Mesothelial cell of epicardium (in vitro differentiated cells): ENCODE measurements around the gene KCTD20. TPM values are rescaled to one million over a fixed set of nuclear protein-coding genes. Genes with fewer than 3 reads are reported as not detected.

Experiments used
- DNase-seq, 2 experiments: peaks; one replicate each; pipeline ENCODE4 v3.0.0; 2021; ENCODE audit warnings: low spot score in 2 of 2; ENCODE audit not compliant: unreplicated experiment in 2 of 2
- H3K27ac Mint-ChIP-seq: 2 replicates; pipeline ENCODE4 v1.8.0; 2021; ENCODE audit warnings: mixed read lengths
- H3K27me3 Mint-ChIP-seq: 2 replicates; pipeline ENCODE4 v1.8.0; 2021; ENCODE audit warnings: low read depth, mixed read lengths
- H3K36me3 Mint-ChIP-seq: 2 replicates; pipeline ENCODE4 v1.8.0; 2021; ENCODE audit warnings: mixed read lengths
- H3K4me1 Mint-ChIP-seq: 2 replicates; pipeline ENCODE4 v1.8.0; 2021; ENCODE audit warnings: mixed read lengths
- H3K4me3 Mint-ChIP-seq: 2 replicates; pipeline ENCODE4 v1.8.0; 2021; ENCODE audit warnings: mild to moderate bottlenecking, moderate library complexity, mixed read lengths
- H3K9me3 Mint-ChIP-seq: 2 replicates; pipeline ENCODE4 v1.8.0; 2021; ENCODE audit warnings: mixed read lengths
- CTCF ChIP-seq: fragments of 200-600 bp; sonication (generic); IDR thresholded peaks from one replicate; pipeline ENCODE4 v1.5.0; 2021; ENCODE audit warnings: antibody characterized with exemption; ENCODE audit not compliant: unreplicated experiment
- total RNA-seq: library from RNA; stranded (reverse); gene quantifications from 3 replicates; pipeline ENCODE4 v1.2.1, GENCODE V29; 2021

Gene KCTD20
- total RNA-seq, 1 donor from 2014 or later = 39.9 TPM

- no peak overlapping the region for H3K27ac Mint-ChIP-seq
- H3K36me3 Mint-ChIP-seq = peaks cover 55% of the 10 kb centered on the region
- peaks cover 11% of the 10 kb centered on the region for H3K4me1 Mint-ChIP-seq
- H3K27me3 Mint-ChIP-seq = no peaks in the 10 kb centered on the region
- DNase-seq = no peak
- no peaks in the 10 kb centered on the region for H3K9me3 Mint-ChIP-seq
- no peak for TF ChIP-seq CTCF
- H3K4me3 Mint-ChIP-seq = no peak overlapping the region
Measured at GRCh38 chr6:36495086-36495485, 52.3 kb downstream of the KCTD20 start.

GRCh38 chr6:36499918-36500317, 57.1 kb downstream of the KCTD20 start:
- H3K4me1 Mint-ChIP-seq = no peaks in the 10 kb centered on the region
- no peak overlapping the region for H3K27ac Mint-ChIP-seq
- no peak for DNase-seq
- H3K27me3 Mint-ChIP-seq = no peaks in the 10 kb centered on the region
- H3K36me3 Mint-ChIP-seq = peaks cover 39% of the 10 kb centered on the region
- H3K4me3 Mint-ChIP-seq = no peak overlapping the region
- H3K9me3 Mint-ChIP-seq = no peaks in the 10 kb centered on the region
- no peak for TF ChIP-seq CTCF

GRCh38 chr6:36501686-36502085, 58.9 kb downstream of the KCTD20 start:
- Mint-ChIP-seq H3K4me3 (no peak overlapping the region), H3K9me3 (no peaks in the 10 kb centered on the region), H3K27ac (no peak overlapping the region), H3K27me3 (no peaks in the 10 kb centered on the region), H3K36me3 (peaks cover 36% of the 10 kb centered on the region), H3K4me1 (peaks cover 8% of the 10 kb centered on the region)
- TF ChIP-seq CTCF = no peak
- DNase-seq = no peak

GRCh38 chr6:36504181-36504580, 61.4 kb downstream of the KCTD20 start:
- Mint-ChIP-seq H3K27ac (no peak overlapping the region), H3K4me1 (peaks cover 15% of the 10 kb centered on the region), H3K27me3 (no peaks in the 10 kb centered on the region), H3K36me3 (peaks cover 38% of the 10 kb centered on the region), H3K9me3 (no peaks in the 10 kb centered on the region), H3K4me3 (no peak overlapping the region)
- DNase-seq = no peak
- no peak for TF ChIP-seq CTCF

- Mint-ChIP-seq H3K36me3 (peaks cover 38% of the 10 kb centered on the region), H3K4me1 (peaks cover 15% of the 10 kb centered on the region), H3K9me3 (no peaks in the 10 kb centered on the region), H3K27me3 (no peaks in the 10 kb centered on the region), H3K27ac (no peak overlapping the region), H3K4me3 (no peak overlapping the region)
- no peak for DNase-seq
- no peak for TF ChIP-seq CTCF
Measured at GRCh38 chr6:36504982-36505381, 62.2 kb downstream of the KCTD20 start.
